Neuron (in vitro differentiated cells): ENCODE data around the gene LMO7.

Experiments
- H2AFZ ChIP-seq: one replicate; pipeline ENCODE4 v1.6.1; 2013; ENCODE audit warnings: low read depth, mild to moderate bottlenecking, inconsistent platforms, low read length, moderate library complexity
- H3K27me3 ChIP-seq: one replicate; pipeline ENCODE4 v1.6.1; 2013; ENCODE audit warnings: low read length; ENCODE audit not compliant: insufficient read depth
- H3K36me3 ChIP-seq: one replicate; pipeline ENCODE4 v1.6.1; 2013; ENCODE audit warnings: low read length; ENCODE audit not compliant: insufficient read depth
- H3K4me1 ChIP-seq: one replicate; pipeline ENCODE4 v1.6.1; 2013; ENCODE audit warnings: low read length; ENCODE audit not compliant: insufficient read depth
- H3K4me3 ChIP-seq: 2 replicates; pipeline ENCODE4 v1.5.1; 2013; ENCODE audit warnings: mild to moderate bottlenecking, low read length, moderate library complexity
- H3K9me3 ChIP-seq: one replicate; pipeline ENCODE4 v1.6.1; 2013; ENCODE audit warnings: low read length

LMO7 gene

GRCh38 chr13:75635101-75635827, 866 bp upstream of the LMO7 start:
- peaks cover 19% of the 10 kb centered on the region for H3K27me3 ChIP-seq
- no peaks in the 10 kb centered on the region for H3K9me3 ChIP-seq
- H3K36me3 ChIP-seq = no peaks in the 10 kb centered on the region
- H3K4me1 ChIP-seq = peaks cover 10% of the 10 kb centered on the region
- peak overlapping the region; percentile 66 for H2AFZ ChIP-seq
- H3K4me3 ChIP-seq = no peak overlapping the region

GRCh38 chr13:75636436-75637180, 478 bp downstream of the LMO7 start:
- H3K9me3 ChIP-seq = no peaks in the 10 kb centered on the region
- peaks cover 10% of the 10 kb centered on the region for H3K4me1 ChIP-seq
- peaks cover 19% of the 10 kb centered on the region for H3K27me3 ChIP-seq
- no peaks in the 10 kb centered on the region for H3K36me3 ChIP-seq
- H2AFZ ChIP-seq = peak overlapping the region; percentile 66
- peak overlapping the region; percentile 53 for H3K4me3 ChIP-seq

DNA sequence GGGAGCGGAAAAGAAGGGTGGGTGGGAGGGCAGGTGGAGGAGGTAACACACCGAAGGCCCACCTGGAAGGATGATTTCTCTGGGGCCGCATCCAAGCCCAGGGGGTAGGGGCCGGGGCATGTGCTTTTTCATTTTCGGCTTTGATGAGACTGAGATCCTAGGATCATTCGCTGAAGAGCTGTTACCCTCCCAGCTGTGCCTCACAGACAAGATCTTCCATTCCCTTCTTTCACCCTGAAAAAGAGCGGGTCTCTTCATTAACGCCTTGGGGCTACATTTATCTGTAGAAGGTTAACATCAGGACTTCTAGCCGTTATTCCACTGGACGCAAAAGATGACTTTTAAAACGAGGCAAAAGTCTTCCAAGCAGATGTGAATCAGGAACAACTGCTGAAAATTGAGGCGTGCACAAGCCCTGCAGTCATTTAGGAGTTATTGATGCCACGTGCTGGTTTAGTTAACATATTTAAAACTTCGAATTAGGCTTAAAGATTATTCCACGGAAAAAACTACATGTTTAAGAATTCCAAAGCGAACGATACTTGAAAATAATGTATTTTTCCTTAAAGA, 1.1 kb downstream of the LMO7 start:
- H2AFZ ChIP-seq = no peak overlapping the region
- H3K4me3 ChIP-seq = no peak overlapping the region
- H3K4me1 ChIP-seq = peaks cover 10% of the 10 kb centered on the region
- H3K27me3 ChIP-seq = peaks cover 19% of the 10 kb centered on the region
- no peaks in the 10 kb centered on the region for H3K36me3 ChIP-seq
- no peaks in the 10 kb centered on the region for H3K9me3 ChIP-seq

GRCh38 chr13:75639454-75639853, 3.3 kb downstream of the LMO7 start:
- H3K4me1 ChIP-seq = peaks cover 10% of the 10 kb centered on the region
- H3K27me3 ChIP-seq = peaks cover 19% of the 10 kb centered on the region
- no peak overlapping the region for H2AFZ ChIP-seq
- H3K9me3 ChIP-seq = no peaks in the 10 kb centered on the region
- H3K36me3 ChIP-seq = no peaks in the 10 kb centered on the region
- no peak overlapping the region for H3K4me3 ChIP-seq

GRCh38 chr13:75641026-75641425, 4.9 kb downstream of the LMO7 start:
- Histone ChIP-seq H3K36me3 (no peaks in the 10 kb centered on the region), H2AFZ (no peak overlapping the region), H3K9me3 (no peaks in the 10 kb centered on the region), H3K27me3 (peaks cover 19% of the 10 kb centered on the region), H3K4me3 (no peak overlapping the region), H3K4me1 (peaks cover 10% of the 10 kb centered on the region)

GRCh38 chr13:75643182-75643581, 7.1 kb downstream of the LMO7 start:
- Histone ChIP-seq H2AFZ (no peak overlapping the region), H3K36me3 (no peaks in the 10 kb centered on the region), H3K4me3 (no peak overlapping the region), H3K4me1 (no peaks in the 10 kb centered on the region), H3K9me3 (no peaks in the 10 kb centered on the region), H3K27me3 (peaks cover 2% of the 10 kb centered on the region)

GRCh38 chr13:75643693-75644092, 7.6 kb downstream of the LMO7 start:
- Histone ChIP-seq H3K4me3 (no peak overlapping the region), H3K36me3 (no peaks in the 10 kb centered on the region), H3K4me1 (no peaks in the 10 kb centered on the region), H3K9me3 (no peaks in the 10 kb centered on the region), H3K27me3 (no peaks in the 10 kb centered on the region), H2AFZ (no peak overlapping the region)

GRCh38 chr13:75645141-75645540, 9.0 kb downstream of the LMO7 start:
- H2AFZ ChIP-seq = no peak overlapping the region
- no peaks in the 10 kb centered on the region for H3K27me3 ChIP-seq
- H3K4me1 ChIP-seq = no peaks in the 10 kb centered on the region
- no peak overlapping the region for H3K4me3 ChIP-seq
- no peaks in the 10 kb centered on the region for H3K9me3 ChIP-seq
- H3K36me3 ChIP-seq = no peaks in the 10 kb centered on the region

- H3K9me3 ChIP-seq = no peaks in the 10 kb centered on the region
- H3K4me3 ChIP-seq = no peak overlapping the region
- no peaks in the 10 kb centered on the region for H3K36me3 ChIP-seq
- H3K27me3 ChIP-seq = no peaks in the 10 kb centered on the region
- H2AFZ ChIP-seq = no peak overlapping the region
- no peaks in the 10 kb centered on the region for H3K4me1 ChIP-seq
These were observed 11.1 kb downstream of the LMO7 start for GRCh38 chr13:75647126-75647784.

- no peaks in the 10 kb centered on the region for H3K36me3 ChIP-seq
- H3K4me3 ChIP-seq = no peak overlapping the region
- H3K27me3 ChIP-seq = no peaks in the 10 kb centered on the region
- no peak overlapping the region for H2AFZ ChIP-seq
- no peaks in the 10 kb centered on the region for H3K9me3 ChIP-seq
- no peaks in the 10 kb centered on the region for H3K4me1 ChIP-seq
These were observed 12.3 kb downstream of the LMO7 start for GRCh38 chr13:75648446-75648845.

- H3K4me1 ChIP-seq = no peaks in the 10 kb centered on the region
These were observed 14.9 kb downstream of the LMO7 start for GRCh38 chr13:75651013-75651412.

DNA sequence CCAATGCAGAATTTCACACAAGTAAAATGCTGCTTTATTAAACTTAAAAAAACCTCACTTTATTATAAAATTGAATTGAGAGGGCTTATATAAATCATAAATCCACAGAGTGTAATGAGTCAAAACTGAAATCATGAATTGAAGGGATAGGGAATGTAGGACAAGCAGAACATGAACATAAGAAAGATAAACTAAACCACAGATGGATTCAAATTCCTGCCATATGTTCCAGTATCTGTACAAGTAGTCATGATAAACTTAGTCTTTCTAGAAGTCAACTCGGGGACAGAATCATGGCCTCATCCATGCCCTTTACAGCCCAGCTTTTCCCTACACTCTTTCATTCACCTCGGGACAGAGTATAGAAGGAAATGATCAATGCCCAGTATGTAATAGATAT, 16.6 kb downstream of the LMO7 start:
- Histone ChIP-seq H3K4me3 (no peak overlapping the region), H3K27me3 (no peaks in the 10 kb centered on the region), H3K36me3 (no peaks in the 10 kb centered on the region), H3K4me1 (no peaks in the 10 kb centered on the region), H2AFZ (no peak overlapping the region), H3K9me3 (no peaks in the 10 kb centered on the region)

More at GRCh38 chr13:75651013-75651412, 14.9 kb downstream of the LMO7 start:
- Histone ChIP-seq H2AFZ (no peak overlapping the region), H3K9me3 (no peaks in the 10 kb centered on the region), H3K4me3 (no peak overlapping the region), H3K27me3 (no peaks in the 10 kb centered on the region), H3K36me3 (no peaks in the 10 kb centered on the region)

DNA sequence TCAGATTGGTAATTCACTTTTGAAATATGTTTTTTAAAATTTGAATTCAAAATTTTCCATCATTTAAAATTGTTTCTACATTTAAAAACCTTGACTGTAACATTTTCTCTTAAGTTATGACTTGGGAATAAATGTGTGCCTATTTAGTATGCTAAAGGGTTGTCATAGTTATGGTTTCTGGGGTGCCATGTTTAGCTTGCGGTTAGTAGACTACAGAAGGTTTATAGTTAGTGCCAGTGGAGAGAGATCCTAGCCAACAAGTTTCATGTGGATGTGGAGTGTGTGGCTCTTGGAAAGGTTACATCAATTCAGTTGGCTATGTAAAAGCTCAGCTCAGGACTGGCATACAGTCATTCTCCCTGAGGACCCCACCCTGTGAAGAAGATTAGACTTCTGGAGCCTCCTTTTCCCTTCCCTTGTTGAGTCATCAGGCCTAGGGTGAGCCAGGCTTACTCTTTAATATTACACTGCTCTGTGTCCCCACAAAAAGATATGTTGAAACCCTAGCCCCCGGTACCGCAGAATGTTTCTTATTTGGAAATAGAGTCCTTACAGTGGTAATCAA, 20.4 kb downstream of the LMO7 start:
- Histone ChIP-seq H3K4me1 (no peaks in the 10 kb centered on the region), H3K27me3 (no peaks in the 10 kb centered on the region), H3K9me3 (no peaks in the 10 kb centered on the region), H3K4me3 (no peak overlapping the region), H2AFZ (no peak overlapping the region), H3K36me3 (no peaks in the 10 kb centered on the region)
